ENCODE data around the gene AIG1. TPM values are rescaled to one million over a fixed set of nuclear protein-coding genes. Genes with fewer than 3 reads are reported as not detected.

AIG1 gene
- polyA plus RNA-seq, 1 experiment = 43.2 TPM

DNA sequence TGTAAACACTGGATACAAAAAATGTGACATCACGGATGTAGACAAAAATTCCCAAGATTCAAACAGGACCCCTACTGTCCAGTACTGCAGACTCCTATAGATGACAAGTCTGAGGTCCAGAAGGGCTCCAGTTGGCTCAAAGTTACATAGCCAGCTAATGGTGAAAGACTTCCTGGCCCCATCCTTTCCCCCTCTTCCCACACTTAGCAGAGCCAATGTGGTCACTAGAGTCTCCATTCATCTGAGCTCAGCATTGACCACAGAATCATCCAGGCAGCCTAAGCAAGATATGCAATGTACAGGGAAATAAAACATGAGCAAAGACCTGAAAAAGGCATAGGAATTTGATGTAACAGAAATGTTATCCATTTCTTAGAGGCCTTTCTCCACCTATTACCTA, 209.3 kb downstream of the AIG1 start:
- ChIA-PET CTCF (interaction anchor here (0.5 to 2.0 kb wide), 4 partner anchors 10 to 577 kb away, joined by 3 to 8 read pairs (median 4); no protein-coding TSS in a partner anchor), POLR2A (no interaction called here)
- TF ChIP-seq CTCF (IDR thresholded peaks at IDR 0.05; ENCODE audit: insufficient read depth, low read depth, low read length) = no peak
- no peak for DNase-seq (ENCODE audit: low read depth)
- Histone ChIP-seq H3K27me3 (ENCODE audit: control insufficient read depth, insufficient read depth, low read length) (no peaks in the 10 kb centered on the region), H3K36me3 (ENCODE audit: control insufficient read depth, insufficient read depth, low read length) (no peaks in the 10 kb centered on the region), H3K4me3 (ENCODE audit: low read depth, low read length) (no peak overlapping the region)

- TF ChIP-seq CTCF (IDR thresholded peaks at IDR 0.05; ENCODE audit: insufficient read depth, low read depth, low read length) = no peak
- ChIA-PET POLR2A (no interaction called here), CTCF (interaction anchor here (2.0 kb wide), 1 partner anchor 578 kb away, joined by 5 read pairs; no protein-coding TSS in a partner anchor)
Measured at GRCh38 chr6:143271024-143271423, 210.3 kb downstream of the AIG1 start.

DNA sequence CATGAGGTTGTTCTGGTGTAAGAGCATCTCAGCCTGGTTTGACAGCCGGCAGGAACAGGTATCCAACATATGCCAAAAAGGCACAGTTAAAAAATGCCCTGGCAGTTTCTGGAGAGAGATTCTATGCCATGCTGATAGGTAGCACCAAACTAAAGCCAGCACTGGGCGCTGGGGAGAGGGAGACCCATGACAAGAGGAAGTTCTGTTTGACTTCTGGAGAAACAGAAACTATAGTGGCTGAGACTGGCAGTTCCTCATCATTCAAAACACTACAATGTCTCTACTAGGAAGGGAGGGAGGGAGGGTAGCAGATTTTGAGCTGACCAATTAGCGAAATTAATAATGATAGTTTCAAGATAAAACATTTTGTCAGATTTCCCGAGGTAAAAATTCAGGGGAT, 215.7 kb downstream of the AIG1 start:
- DNase-seq (ENCODE audit: low read depth) = no peak
- POLR2A ChIA-PET = no interaction called here
- TF ChIP-seq CTCF (IDR thresholded peaks at IDR 0.05; ENCODE audit: insufficient read depth, low read depth, low read length) = no peak

More at GRCh38 chr6:143271024-143271423, 210.3 kb downstream of the AIG1 start:
- H3K4me3 ChIP-seq (ENCODE audit: low read depth, low read length) = no peak overlapping the region
- H3K36me3 ChIP-seq (ENCODE audit: control insufficient read depth, insufficient read depth, low read length) = no peaks in the 10 kb centered on the region
- no peak for DNase-seq (ENCODE audit: low read depth)
- no peaks in the 10 kb centered on the region for H3K27me3 ChIP-seq (ENCODE audit: control insufficient read depth, insufficient read depth, low read length)

DNA sequence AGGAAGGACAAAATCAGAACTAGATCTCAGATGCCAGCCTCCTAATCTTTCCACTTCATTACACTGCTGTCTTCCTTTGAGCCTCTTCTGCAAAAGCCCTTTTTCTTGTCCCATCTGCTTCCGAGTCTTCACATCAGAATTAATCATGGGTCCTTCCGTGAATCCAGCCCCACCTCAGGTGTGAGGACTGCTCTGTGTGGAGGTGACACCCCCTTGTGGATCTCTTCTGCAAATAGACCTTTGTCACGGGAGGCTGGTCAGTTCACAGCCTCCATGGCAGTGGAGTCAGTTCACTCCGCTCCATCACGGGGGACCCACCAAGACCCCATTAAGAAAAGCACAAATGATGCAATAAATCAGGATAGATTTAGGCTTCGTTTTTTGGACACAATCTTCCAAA, 218.7 kb downstream of the AIG1 start:
- CTCF ChIA-PET = interaction anchor here (0.6 to 2.5 kb wide), 8 partner anchors 10 to 586 kb away, joined by 3 to 13 read pairs (median 5); no protein-coding TSS in a partner anchor
- peak; percentile 32; the same call in 1 of the 2 replicates for TF ChIP-seq CTCF (IDR thresholded peaks at IDR 0.05; ENCODE audit: insufficient read depth, low read depth, low read length)
- Histone ChIP-seq H3K4me3 (ENCODE audit: low read depth, low read length) (no peak overlapping the region), H3K36me3 (ENCODE audit: control insufficient read depth, insufficient read depth, low read length) (no peaks in the 10 kb centered on the region), H3K27me3 (ENCODE audit: control insufficient read depth, insufficient read depth, low read length) (no peaks in the 10 kb centered on the region)
- no peak for DNase-seq (ENCODE audit: low read depth)
- POLR2A ChIA-PET = no interaction called here

More for the DNA sequence above, 215.7 kb downstream of the AIG1 start:
- no peaks in the 10 kb centered on the region for H3K36me3 ChIP-seq (ENCODE audit: control insufficient read depth, insufficient read depth, low read length)
- H3K27me3 ChIP-seq (ENCODE audit: control insufficient read depth, insufficient read depth, low read length) = no peaks in the 10 kb centered on the region
- no peak overlapping the region for H3K4me3 ChIP-seq (ENCODE audit: low read depth, low read length)
- CTCF ChIA-PET = interaction anchor here (1.2 kb wide), 1 partner anchor 23 kb away, joined by 3 read pairs; no protein-coding TSS in a partner anchor

GRCh38 chr6:143283887-143284645, 223.4 kb downstream of the AIG1 start:
- TF ChIP-seq CTCF (IDR thresholded peaks at IDR 0.05; ENCODE audit: insufficient read depth, low read depth, low read length) = no peak
- H3K36me3 ChIP-seq (ENCODE audit: control insufficient read depth, insufficient read depth, low read length) = no peaks in the 10 kb centered on the region; the same call in 1 of the 2 replicates
- DNase-seq (ENCODE audit: low read depth) = peak; percentile 39
- ChIA-PET POLR2A (no interaction called here), CTCF (no interaction called here)
- no peaks in the 10 kb centered on the region for H3K27me3 ChIP-seq (ENCODE audit: control insufficient read depth, insufficient read depth, low read length)
- no peak overlapping the region for H3K4me3 ChIP-seq (ENCODE audit: low read depth, low read length)
